SKM-1 (cell line): ENCODE data around the gene SNX14.

Experiments
- DNase-seq: peaks from one replicate; lab custom pipeline; 2025; ENCODE audit not compliant: unreplicated experiment; lab: John Stamatoyannopoulos, UW

The SNX14 gene

DNA sequence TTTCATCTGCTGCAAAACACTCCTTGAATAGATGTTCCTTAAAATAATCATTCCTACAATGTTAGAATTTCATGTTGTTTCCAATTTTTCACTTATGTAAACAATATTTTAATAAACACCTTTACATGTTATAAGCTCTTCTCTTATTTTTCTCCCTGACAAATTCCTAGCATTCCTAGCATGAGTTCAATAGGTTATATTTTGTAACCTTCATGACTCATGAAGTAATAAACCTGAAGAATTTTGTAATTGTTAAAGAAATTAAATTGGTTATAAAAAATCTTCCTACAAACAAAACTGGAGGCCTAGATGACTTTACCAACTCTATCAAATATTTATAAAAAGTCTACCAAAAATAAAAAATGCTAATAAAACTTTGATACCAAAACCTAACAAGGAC, 77.5 kb downstream of the SNX14 start:
- DNase-seq: no peak

DNA sequence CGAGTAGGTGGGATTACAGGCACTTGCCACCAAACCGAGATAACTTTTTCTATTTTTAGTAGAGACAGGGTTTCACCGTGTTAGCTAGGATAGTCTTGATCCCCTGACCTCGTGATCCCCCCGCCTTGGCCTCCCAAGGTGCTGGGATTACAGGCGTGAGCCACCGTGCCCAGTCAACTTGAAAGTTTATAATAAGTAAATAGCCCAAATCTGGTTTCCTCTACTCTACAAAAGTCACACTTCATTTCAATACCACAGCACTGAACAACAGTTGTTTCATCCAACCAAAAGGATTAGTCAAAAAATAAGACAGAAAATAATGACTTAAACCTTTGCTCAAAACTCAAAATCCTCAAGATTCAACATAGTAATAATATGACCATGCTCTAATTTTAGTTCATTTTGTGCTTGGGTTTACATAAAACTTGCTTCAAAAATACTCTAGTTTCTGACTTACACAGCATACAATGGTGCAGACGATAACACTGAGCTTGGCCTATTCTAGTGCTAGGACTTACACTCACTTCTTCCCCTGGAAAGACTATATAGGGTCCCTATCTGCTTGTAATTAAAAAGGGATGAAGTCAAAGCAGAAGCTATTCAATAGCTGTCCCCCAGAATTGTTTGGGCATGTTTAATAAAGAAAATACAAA, 87.1 kb downstream of the SNX14 start:
- DNase-seq: no peak

DNA sequence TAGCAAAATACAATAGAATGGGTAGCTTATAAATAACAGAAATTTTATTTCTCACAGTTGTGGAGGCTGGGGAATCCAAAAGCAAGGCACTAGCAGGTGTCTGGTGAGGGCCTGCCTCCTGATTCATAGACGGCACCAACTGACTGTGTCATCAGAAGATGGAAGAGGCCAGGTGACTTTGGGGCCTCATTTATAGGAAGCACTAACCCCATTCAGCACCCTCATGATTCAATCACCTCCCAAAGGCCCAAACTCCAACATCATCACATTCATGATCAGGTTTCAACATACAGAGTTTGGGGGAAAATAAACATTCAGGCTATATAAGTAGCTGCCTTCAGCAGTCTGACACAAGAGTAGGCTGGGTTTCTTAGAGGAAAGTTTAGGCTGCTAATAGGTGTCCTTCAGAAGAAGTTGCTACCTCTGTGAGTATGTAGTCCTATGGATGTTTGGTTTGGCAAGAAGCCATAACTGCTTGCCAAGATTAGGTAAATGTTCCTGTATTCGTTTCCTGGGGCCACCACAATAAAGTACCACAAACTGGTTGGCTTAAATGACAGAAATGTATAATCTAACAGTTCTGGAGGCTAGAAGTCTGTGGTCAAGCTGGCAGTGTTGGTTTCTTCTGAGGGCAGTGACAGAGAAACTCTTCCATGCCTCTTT, 94.9 kb downstream of the SNX14 start:
- no peak for DNase-seq

DNA sequence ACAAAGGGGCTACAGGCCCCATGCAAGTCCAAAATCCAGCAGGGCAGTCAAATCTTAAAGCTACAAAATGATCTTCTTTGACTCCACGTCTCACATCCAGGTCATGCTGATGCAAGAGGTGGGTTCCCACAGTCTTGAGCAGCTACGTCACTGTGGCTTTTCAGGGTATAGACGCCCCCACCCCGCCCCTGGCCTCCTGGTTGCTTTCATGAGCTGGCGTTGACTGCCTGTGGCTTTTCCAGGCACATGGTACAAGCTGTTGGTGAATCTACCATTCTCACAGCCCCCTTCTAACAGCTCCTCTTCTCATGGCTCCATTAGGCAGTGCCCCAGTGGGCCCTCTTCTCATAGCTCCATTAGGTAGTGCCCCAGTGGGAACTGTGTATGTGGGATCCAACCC, 96.8 kb downstream of the SNX14 start:
- DNase-seq: no peak

DNA sequence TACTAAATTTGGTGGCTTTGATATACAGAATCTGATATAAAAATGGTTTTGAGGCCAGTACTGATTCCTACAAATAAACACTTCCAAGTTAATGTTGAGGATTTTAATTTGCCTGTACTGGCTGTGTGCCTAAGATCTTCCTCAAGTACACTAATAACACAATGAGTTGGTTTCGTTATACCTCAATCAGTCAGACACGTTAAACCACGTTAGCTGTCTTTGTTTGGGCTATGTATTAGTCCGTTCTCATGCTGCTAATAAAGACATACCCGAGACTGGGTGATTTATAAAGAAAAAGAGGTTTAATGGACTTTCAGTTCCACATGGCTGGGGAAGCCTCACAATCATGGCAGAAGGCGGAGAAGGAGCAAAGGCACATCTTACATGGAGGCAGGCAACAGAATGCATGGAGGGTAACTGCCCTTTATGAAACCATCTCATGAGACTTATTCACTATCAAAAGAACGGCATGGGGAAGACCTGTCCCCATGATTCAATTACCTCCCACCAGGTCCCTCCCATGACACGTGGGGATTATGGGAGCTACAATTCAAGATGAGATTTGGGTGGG, 97.6 kb downstream of the SNX14 start:
- no peak for DNase-seq

DNA sequence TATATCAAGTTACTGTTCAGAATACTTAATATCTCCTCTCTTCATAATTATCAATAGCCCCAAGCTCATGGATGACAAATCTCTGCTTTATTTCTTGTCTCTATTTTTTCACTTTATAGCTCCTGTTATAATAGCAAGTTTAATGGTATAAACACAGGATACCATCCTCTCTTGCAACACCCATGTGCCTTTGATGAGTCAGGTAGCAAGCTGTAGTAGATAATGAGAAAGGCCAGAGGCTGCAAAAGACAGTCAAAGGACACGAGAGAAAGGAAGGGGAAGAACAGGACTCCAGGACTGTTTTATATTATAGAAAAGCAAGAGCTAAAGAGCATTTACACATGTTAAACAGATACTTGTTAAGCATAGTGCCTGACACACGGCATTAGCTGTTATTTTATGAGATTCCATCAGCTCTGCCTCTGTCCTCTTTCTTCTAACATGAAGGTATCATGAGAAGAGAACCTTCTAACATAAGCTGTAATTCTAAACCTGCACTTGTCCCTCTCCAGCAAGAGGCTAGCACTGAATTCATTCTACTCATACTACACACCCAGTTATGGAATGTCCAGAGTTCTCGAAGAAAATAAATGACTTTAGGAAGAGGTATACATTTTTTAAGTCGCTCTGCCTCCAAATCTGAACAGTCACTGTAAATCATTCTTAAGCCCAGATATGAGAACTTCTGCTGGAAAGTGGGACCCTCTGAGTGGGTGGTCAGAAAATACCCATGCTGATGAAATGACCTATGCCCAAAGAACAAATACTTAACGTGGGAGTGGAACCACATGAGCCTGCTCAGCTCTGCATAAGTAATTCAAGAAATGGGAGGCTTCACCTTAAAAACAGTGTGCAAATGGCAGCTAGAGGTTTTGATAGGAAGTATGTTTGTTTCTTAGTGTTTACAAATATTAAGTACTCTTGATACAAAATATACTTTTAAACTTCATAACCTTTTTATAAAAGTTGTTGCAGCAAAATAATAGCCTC, 98.8 kb downstream of the SNX14 start:
- no peak for DNase-seq

DNA sequence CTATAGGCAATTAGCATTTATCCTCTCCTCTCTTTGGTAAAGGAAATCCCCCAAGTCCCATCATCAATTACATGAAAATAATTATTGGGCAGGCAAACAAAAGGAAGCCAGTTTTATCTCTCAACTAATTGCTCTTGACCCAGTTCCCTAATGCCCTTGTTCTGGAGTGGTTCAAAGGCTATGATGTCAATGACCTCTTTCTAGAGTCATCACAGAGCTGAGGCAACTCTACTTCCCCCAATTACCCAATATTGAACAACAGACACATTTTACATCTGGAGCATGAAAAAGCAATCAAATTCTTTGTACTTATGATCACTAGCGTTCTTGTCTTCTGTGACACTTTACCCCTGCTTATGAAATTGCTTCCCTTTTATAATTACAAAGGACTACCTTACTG, 100.3 kb downstream of the SNX14 start:
- peak; percentile 26 for DNase-seq

DNA sequence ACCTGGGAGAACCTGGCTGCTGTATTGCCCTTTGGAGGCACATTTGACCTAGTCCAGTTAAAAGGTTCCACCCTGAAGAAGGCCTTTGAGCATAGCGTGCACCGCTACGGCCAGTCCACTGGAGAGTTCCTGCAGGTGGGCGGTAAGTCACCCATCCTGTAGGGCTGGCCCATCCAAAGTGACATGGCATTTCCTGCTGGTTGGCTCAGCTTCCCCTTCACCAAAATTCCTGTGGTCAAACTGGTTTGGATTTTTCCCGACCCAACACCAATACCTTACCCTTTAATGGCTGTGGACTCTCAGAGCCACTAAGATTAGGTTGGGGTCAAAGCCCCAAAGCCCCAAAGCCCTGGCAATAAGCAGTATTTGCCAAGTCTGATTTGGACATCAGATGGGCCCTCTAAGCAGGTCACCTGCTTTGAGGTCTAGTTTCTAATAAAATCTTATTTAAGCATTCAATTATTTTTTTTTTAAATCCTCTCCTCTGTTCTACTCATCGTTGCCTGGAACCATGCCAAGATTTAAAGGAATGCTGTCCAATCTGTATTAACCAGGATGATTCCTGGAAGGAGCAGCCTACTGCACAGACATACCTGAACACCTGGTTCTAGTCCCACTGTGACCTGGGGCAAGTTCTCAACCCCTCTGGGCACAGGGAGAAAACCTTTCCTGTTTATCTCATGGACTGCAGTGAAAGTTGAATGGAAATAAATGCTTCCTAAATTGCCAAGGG, 103.0 kb downstream of the SNX14 start:
- no peak for DNase-seq

DNA sequence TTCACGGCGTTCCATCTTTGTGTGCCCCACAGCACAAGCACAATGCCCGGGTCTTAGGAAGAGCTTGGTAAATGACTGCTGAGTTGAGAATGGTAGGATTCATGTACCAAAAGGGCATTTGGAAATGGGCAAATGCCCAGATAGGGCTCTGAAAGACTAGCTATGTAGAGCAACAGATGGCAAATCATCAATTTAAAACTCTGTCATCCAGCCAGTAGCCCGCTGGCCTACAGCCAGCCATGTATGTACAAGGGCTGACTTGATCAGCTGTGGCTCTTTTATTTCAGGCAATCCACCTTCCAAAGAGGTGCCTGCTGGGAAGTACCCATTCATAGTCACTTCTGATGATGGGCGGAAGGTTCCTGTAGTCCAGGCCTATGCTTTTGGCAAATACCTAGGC, 108.7 kb downstream of the SNX14 start:
- no peak for DNase-seq

DNA sequence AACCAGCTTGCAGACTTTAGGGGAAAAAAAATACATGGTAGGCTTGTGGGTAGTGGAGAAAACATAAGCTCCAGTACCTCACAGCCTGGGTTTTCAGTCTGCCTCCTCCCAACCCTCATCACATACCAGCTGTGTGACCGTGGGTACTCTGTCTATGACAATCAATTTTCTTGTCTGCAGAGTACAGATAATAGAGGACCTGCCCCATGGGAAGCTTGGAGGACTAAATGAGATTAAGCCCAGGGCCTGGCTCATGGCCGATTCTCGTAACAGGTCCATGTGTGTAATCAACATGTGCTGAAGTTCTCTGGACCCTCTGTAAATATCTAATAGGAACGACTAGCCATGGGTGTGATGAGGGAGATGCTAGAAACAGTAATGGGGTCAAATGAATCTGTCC, 109.8 kb downstream of the SNX14 start:
- DNase-seq: no peak

DNA sequence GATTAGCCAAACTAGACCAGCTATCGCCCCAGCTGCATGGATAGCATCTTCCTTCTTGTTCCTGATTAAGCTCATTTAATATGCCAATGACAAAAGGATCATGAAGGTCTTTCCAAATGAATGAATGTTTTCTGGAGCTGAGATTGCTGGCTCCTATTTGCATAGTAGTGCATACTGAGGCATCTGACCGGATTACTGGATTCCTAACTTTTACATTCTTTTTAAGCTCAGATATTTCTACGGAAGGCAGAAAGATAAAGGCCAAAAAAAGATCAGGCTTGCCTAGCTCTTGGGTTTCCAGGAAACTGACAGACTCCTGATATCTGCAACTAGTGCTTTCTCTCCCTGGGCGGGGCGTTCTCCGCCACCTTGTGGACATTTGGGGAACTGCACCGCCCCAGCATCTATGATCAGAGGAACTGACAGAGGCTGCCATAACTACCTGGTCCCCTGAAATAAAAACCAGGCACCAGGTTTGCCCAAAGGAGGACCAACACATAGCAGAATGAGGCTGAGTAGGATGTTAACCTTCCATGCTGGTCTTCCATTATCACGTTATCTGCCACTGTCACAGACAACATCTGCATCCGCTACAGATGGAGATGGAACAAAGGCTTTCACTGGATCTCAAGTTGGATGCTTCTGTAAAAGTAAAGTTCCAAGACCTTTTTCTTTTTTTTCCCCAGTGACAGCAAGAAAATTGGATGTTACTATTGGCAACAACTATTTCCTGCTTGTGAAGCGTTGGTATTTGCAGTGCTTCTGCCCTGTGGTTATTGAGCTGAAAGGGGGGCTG, 110.6 kb downstream of the SNX14 start:
- peak; percentile 57 for DNase-seq

DNA sequence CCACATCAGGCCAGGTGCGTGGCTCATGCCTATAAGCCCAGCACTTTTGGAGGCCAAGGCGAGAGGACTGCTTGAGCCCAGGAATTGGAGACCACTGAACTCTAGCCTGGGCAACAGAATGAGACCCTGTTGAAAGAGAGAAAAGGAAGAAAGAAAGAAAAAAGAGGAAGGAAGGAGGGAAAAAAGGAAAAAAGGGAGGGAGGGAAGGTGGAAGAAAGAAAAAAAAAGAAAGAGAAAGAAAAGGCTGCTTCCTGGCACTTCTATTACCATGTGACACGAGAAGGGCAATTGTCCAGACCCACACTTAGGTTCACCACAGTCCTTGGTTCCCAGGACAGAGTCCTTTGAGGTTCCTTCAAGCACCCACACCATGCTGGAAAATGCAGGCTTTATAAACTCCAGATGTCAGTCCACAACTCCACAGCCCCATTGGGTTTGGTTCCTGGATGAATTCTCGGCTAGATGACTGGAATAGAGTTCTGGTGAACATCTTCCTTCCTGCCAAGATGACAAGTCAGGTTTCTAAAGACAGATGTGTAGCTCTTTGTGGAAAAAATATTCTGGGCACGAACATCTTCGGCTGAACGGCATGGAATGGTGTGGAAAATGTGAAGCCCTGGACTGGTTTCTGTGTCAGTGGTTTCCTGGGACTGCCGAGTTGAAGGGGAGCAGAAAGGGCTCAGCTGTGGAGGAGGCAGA, 111.3 kb downstream of the SNX14 start:
- DNase-seq: no peak

DNA sequence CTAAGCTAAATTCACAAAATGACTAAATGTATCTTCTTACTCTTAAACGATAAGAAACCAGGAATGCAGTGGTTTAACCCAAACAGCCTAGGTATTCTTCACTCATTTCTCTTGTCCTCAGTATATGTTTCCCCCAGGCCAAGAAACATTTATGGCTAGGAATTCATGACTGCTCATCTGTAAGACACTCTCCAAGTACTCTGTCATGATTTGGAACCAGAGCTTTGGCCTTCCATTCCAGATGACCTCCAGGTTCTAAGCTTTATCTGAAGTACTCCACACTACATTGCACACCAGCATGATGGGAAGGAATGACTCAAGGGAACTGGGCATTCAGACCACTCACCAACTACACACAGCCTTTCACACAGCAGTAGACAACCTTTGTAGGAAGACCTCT, 114.5 kb downstream of the SNX14 start:
- DNase-seq: no peak

DNA sequence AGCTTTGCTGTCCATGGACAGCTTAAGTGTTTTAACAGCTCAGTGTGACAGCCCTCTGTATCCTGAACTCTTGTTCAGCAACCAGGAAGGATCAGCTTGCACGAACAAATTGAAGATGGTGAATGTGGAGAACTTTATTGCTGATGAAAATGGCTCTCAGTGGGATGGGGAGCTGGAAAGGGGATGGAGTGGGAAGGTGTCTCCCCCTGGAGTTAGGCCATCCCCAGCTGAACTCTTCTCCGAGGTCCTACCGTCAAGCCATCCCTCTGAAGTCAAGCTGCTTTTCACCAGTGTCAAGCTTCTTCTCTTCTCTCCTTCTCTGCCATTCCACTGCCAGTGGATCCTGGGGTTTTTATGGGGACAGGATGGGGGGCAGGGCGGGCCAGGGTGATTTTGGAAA, 117.1 kb downstream of the SNX14 start:
- DNase-seq: no peak

DNA sequence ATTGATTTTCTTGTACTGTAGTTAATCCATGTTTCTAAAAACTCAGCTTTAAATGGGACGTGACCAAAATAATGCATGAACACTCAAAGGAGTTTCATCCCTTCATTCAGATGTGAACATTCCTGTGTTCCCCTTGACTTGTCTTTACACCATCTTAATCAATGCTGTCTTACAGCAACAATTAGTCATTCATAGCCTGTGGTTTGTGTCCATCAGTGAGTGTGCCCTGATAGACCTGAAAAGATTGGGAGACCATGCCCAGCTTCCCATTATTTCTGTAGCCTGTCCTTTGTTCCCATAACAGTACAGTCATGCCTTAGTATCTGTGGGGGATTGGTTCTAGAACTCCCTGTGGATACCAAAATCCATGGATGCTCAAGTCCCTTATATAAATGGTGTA, 119.9 kb downstream of the SNX14 start:
- DNase-seq: no peak

DNA sequence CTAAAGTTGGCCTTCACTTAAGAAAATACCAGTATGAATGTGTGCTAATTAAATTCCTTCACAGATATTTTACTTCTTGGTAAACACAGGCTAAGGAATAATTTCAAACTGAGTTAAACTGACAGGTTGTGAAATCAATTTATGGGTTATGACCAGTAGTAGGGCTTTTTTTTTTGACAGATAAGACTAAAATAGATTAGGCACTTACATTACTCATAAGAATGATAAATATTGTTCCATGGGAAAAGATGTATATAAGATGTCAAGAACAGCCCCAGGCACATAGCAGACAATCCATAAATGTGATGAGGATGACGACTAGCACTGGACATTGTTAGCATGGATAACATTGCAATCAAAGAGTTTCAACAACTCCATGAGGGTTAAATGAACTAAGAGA, 120.9 kb downstream of the SNX14 start:
- DNase-seq: no peak

DNA sequence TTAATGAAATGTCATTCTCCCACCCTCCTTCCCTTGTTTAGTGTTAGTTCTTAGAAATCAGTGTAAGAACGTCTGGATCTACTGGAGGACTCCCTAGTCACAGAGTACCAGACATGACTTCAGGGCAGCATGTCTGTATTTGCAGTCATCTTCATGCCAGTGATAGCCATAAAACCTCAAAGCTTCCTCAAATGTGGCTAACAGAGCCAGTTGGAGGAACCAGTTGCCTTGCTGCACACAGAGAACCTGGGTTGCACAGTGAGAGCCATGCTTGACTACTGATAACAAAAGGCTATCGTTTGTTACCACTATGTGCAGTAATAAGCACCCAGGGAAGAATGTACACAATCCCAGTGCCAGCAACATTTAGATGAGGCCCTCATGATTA, 123.6 kb downstream of the SNX14 start:
- peak; percentile 87 for DNase-seq

DNA sequence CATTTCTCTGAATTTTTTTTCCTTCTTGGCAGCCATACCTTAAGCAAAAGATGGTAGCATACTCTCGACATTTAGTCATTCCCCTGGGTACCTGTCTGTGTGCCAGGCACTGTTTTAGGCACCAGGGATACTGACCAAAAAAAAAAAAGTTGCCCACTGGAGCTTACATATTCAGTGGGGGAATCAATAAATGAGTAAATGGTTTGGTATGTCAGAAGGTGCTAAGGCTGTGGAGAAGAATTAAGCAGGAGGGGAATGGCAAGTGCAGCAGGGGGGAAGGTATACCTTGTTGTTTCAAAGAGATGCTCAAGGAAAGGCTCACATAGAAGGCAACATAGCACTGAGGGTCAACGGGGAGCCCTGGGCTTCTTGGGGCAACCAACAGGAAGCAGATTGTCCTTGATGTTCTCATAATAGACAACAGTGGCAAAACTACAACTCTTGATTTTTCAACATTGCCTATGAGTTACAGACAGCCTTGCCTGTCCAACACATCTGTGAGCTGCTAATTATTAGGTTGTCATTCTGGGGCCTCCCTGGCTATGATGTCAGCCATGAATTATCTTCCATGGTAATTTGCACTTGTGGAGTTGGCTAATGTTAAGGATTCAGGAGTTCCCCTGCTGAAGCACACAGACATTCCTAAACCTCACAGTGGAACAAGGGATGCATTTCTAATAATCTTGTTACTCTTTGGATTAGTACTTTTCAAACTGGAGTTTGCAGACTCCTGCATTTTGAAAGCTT, 124.2 kb downstream of the SNX14 start:
- DNase-seq: no peak

DNA sequence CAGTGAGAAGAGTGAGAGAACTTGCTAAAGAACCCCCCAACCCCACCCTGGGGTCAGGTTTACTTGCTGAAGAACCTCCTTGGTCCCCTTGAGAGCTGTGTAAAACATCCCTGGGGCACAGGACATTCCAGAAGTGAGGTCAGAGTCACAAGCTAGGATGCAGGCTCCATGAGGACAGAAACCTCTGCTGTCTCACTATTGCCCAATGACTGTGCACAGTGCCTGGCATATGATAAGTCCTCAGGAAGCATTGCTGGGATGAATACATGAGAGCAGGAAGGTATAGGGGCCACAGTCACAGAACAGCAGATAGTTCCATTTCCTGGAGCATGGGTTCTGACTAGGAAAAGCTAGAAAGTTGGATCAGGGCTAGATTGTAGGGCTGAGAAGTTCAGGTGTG, 125.3 kb downstream of the SNX14 start:
- no peak for DNase-seq
